GM20431 (cell line): Measurements from ENCODE around the gene F11.
"Not testable (repeated sequence)": the region's sequence is repeated elsewhere in the genome, so short reads cannot be mapped to it uniquely, and the experiment has no call there.

ENCODE experiments used
- in situ Hi-C: fragments of 300-500 bp; cut with MseI, MboI; formaldehyde crosslinking; loops from one replicate; pipeline ENCODE4 v1.15.0; 2020; ENCODE audit warnings: low sequenced_read_pairs; ENCODE audit not compliant: unreplicated experiment

The F11 gene

GRCh38 chr4:186297013-186297645 lies 31.1 kb downstream of the F11 start:
- in situ Hi-C loops = loop anchor here (25.0 kb wide), 1 partner anchor 290 kb away; no protein-coding TSS in a partner anchor

- in situ Hi-C loops = loop anchor here (25.0 kb wide), 1 partner anchor 289 kb away; no protein-coding TSS in a partner anchor
Observed at GRCh38 chr4:186298031-186298647, 32.1 kb downstream of the F11 start.

- in situ Hi-C loops = loop anchor here (25.0 kb wide), 1 partner anchor 288 kb away; no protein-coding TSS in a partner anchor
Observed at GRCh38 chr4:186299291-186299690, 33.3 kb downstream of the F11 start.

GRCh38 chr4:186300659-186301390 lies 34.8 kb downstream of the F11 start:
- in situ Hi-C loops = no loop called here

- in situ Hi-C loops = no loop called here
Observed at GRCh38 chr4:186304216-186304615, 38.2 kb downstream of the F11 start.

GRCh38 chr4:186304866-186305505 lies 39.0 kb downstream of the F11 start:
- in situ Hi-C loops = no loop called here

- in situ Hi-C loops = no loop called here
Observed at GRCh38 chr4:186307497-186307896, 41.5 kb downstream of the F11 start.

- in situ Hi-C loops = no loop called here
Observed at GRCh38 chr4:186307916-186308315, 41.9 kb downstream of the F11 start.

- in situ Hi-C loops = no loop called here
Observed at GRCh38 chr4:186318481-186318880, 52.5 kb downstream of the F11 start.

- in situ Hi-C loops = not testable (repeated sequence)
Observed at GRCh38 chr4:186324660-186325059, 58.7 kb downstream of the F11 start.

- in situ Hi-C loops = no loop called here
Observed at GRCh38 chr4:186326391-186326790, 60.4 kb downstream of the F11 start.

- in situ Hi-C loops = no loop called here
Observed at GRCh38 chr4:186329372-186329771, 63.4 kb downstream of the F11 start.

- in situ Hi-C loops = no loop called here
Observed at GRCh38 chr4:186330368-186330767, 64.4 kb downstream of the F11 start.

GRCh38 chr4:186335793-186336192 lies 69.8 kb downstream of the F11 start:
- in situ Hi-C loops = no loop called here
